Stimulated activated CD4-positive, alpha-beta T cell treated with anti-CD3 and anti-CD28 coated beads, TNF-alpha, amount 100 ng/mL, for 4 hours (primary cell): ENCODE data around the gene SDCBP2.

Source experiments
- DNase-seq, 3 experiments: peaks; one replicate each; pipeline ENCODE4 v3.0.0-alpha.2; 2020; ENCODE audit warnings: low read depth in 3 of 3

SDCBP2 gene

GRCh38 chr20:1328680-1329330 lies at the start of gene SDCBP2:
Gene SDCBP2, minus strand, starts transcription at chr20:1329139. Its CDS starts 8,723 bp downstream, at chr20:1320416.
- DNase-seq: no peak

- DNase-seq: no peak
These were observed 49.8 kb upstream of the SDCBP2 start for GRCh38 chr20:1378735-1379125.

- no peak for DNase-seq
These were observed 49.2 kb upstream of the SDCBP2 start for GRCh38 chr20:1377984-1378734.

GRCh38 chr20:1377341-1377871 lies 48.5 kb upstream of the SDCBP2 start:
- no peak for DNase-seq

GRCh38 chr20:1376408-1377270 lies 47.7 kb upstream of the SDCBP2 start:
- no peak for DNase-seq

- no peak for DNase-seq
These were observed 47.1 kb upstream of the SDCBP2 start for GRCh38 chr20:1376007-1376406.

GRCh38 chr20:1375515-1375914 lies 46.6 kb upstream of the SDCBP2 start:
- no peak for DNase-seq

- DNase-seq: no peak
These were observed 45.3 kb upstream of the SDCBP2 start for GRCh38 chr20:1374246-1374645.

GRCh38 chr20:1373614-1374013 lies 44.7 kb upstream of the SDCBP2 start:
- no peak for DNase-seq

GRCh38 chr20:1373036-1373435 lies 44.1 kb upstream of the SDCBP2 start:
- DNase-seq: no peak

- DNase-seq: no peak
These were observed 43.0 kb upstream of the SDCBP2 start for GRCh38 chr20:1371830-1372539.

GRCh38 chr20:1371202-1371782 lies 42.4 kb upstream of the SDCBP2 start:
- DNase-seq: no peak

- no peak for DNase-seq
These were observed 41.7 kb upstream of the SDCBP2 start for GRCh38 chr20:1370548-1371110.

- no peak for DNase-seq
These were observed 41.0 kb upstream of the SDCBP2 start for GRCh38 chr20:1369970-1370369.

GRCh38 chr20:1368448-1369199 lies 39.7 kb upstream of the SDCBP2 start:
- no peak for DNase-seq

GRCh38 chr20:1367479-1367878 lies 38.5 kb upstream of the SDCBP2 start:
- no peak for DNase-seq

GRCh38 chr20:1364106-1364505 lies 35.2 kb upstream of the SDCBP2 start:
- DNase-seq: no peak

GRCh38 chr20:1363522-1363921 lies 34.6 kb upstream of the SDCBP2 start:
- DNase-seq: no peak

GRCh38 chr20:1362484-1362883 lies 33.5 kb upstream of the SDCBP2 start:
- no peak for DNase-seq
